ENCODE results near the gene ZNF669.
"Not testable (repeated sequence)": the region's sequence is repeated elsewhere in the genome, so short reads cannot be mapped to it uniquely, and the experiment has no call there.

The ZNF669 gene

GRCh38 chr1:247103859-247104591 is at the start of gene ZNF669:
Gene ZNF669, minus strand, starts transcription at chr1:247104356. Its CDS starts 157 bp downstream, at chr1:247104199.
- H3K4me3 ChIP-seq: peak within 1 kb of the TSS; percentile 79 to 90
- no peak for TF ChIP-seq CTCF (IDR thresholded peaks at IDR 0.05)
- H3K36me3 ChIP-seq: peaks cover 24 to 31% (median 29%) of the 10 kb centered on the region in 3 donors
- peak within 1 kb of the TSS; percentile 81 to 86 for H3K27ac ChIP-seq
- H3K9me3 ChIP-seq: peaks cover 0 to 3% (median 3%) of the 10 kb centered on the region in 3 donors
- peaks cover 0 to 18% (median 11%) of the 10 kb centered on the region in 4 donors for H3K4me1 ChIP-seq
- intact Hi-C loops (cut with DNase I; ENCODE audit: low total_unique reads): loop anchor here (2.0 to 10.0 kb wide), 2 partner anchors 25 to 169 kb away; partner anchors contain the start of genes AHCTF1 and ZNF670
- peak; percentile 98 for DNase-seq
- H3K27me3 ChIP-seq: no peaks in the 10 kb centered on the region

- intact Hi-C loops (cut with DNase I; ENCODE audit: low total_unique reads): no loop called here
- Histone ChIP-seq H3K27ac (no peak overlapping the region), H3K4me1 (no peaks in the 10 kb centered on the region), H3K9me3 (peaks cover 0 to 94% (median 28%) of the 10 kb centered on the region in 3 donors), H3K27me3 (no peaks in the 10 kb centered on the region), H3K36me3 (peaks cover 4 to 78% (median 44%) of the 10 kb centered on the region in 3 donors), H3K4me3 (no peak overlapping the region)
- no peak for DNase-seq
- no peak for TF ChIP-seq CTCF (IDR thresholded peaks at IDR 0.05)
Measured at GRCh38 chr1:247147781-247148180, 43.6 kb upstream of the ZNF669 start.

GRCh38 chr1:247147120-247147519 is 43.0 kb upstream of the ZNF669 start:
- H3K27me3 ChIP-seq: not testable (repeated sequence)

GRCh38 chr1:247146671-247147070 is 42.5 kb upstream of the ZNF669 start:
- no peak for DNase-seq
- H3K4me3 ChIP-seq: no peak overlapping the region
- H3K27me3 ChIP-seq: no peaks in the 10 kb centered on the region
- no peak overlapping the region for H3K27ac ChIP-seq
- no peaks in the 10 kb centered on the region for H3K4me1 ChIP-seq
- peaks cover 0 to 93% (median 28%) of the 10 kb centered on the region in 3 donors for H3K9me3 ChIP-seq
- peaks cover 0 to 78% (median 43%) of the 10 kb centered on the region in 3 donors for H3K36me3 ChIP-seq
- no peak for TF ChIP-seq CTCF (IDR thresholded peaks at IDR 0.05)
- intact Hi-C loops (cut with DNase I; ENCODE audit: low total_unique reads): no loop called here

More at GRCh38 chr1:247147120-247147519, 43.0 kb upstream of the ZNF669 start:
- Histone ChIP-seq H3K36me3 (peaks cover 0 to 76% (median 43%) of the 10 kb centered on the region in 3 donors), H3K9me3 (peaks cover 0 to 93% (median 28%) of the 10 kb centered on the region in 3 donors)
- H3K4me3 ChIP-seq; H3K4me1 ChIP-seq; DNase-seq; H3K27ac ChIP-seq; intact Hi-C loops (cut with DNase I; ENCODE audit: low total_unique reads): not testable (repeated sequence)

GRCh38 chr1:247145279-247145678 is 41.1 kb upstream of the ZNF669 start:
- no peak overlapping the region for H3K4me3 ChIP-seq
- H3K27me3 ChIP-seq: no peaks in the 10 kb centered on the region
- H3K4me1 ChIP-seq: no peaks in the 10 kb centered on the region
- peaks cover 0 to 97% (median 39%) of the 10 kb centered on the region in 3 donors for H3K9me3 ChIP-seq
- intact Hi-C loops (cut with DNase I; ENCODE audit: low total_unique reads): no loop called here
- H3K36me3 ChIP-seq: peaks cover 0 to 82% (median 50%) of the 10 kb centered on the region in 3 donors
- no peak for TF ChIP-seq CTCF (IDR thresholded peaks at IDR 0.05)
- DNase-seq: no peak
- no peak overlapping the region for H3K27ac ChIP-seq

GRCh38 chr1:247139557-247139956 is 35.4 kb upstream of the ZNF669 start:
- intact Hi-C loops (cut with DNase I; ENCODE audit: low total_unique reads); DNase-seq; H3K4me1 ChIP-seq; H3K27ac ChIP-seq; H3K27me3 ChIP-seq; H3K4me3 ChIP-seq: not testable (repeated sequence)
- Histone ChIP-seq H3K9me3 (peaks cover 0 to 98% (median 68%) of the 10 kb centered on the region in 3 donors), H3K36me3 (peaks cover 0 to 41% (median 20%) of the 10 kb centered on the region in 3 donors)
